HEK293 (cell line): ENCODE data around the gene PIEZO1.

Experiments used
- CTCF ChIA-PET: fragments of 350-600 bp; formaldehyde crosslinking; extraction: SDS; loops from one replicate; lab custom pipeline; 2021; ENCODE audit warnings: antibody characterized with exemption; lab: Yijun Ruan, JAX
- POLR2A ChIA-PET: fragments of 300-600 bp; formaldehyde crosslinking; extraction: SDS; loops from one replicate; lab custom pipeline; 2020; ENCODE audit warnings: antibody characterized with exemption, inconsistent platforms; lab: Yijun Ruan, JAX
- H3K27ac ChIP-seq: fragments of 200-500 bp; sonication (Bioruptor generic); 2 replicates; pipeline ENCODE4 v1.5.1; 2014; ENCODE audit warnings: low read depth, low read length, control low read depth, inconsistent platforms; ENCODE audit errors: extremely low read depth
- H3K36me3 ChIP-seq, 2 experiments: fragments of 200-500 bp in 1 of 2; sonication (Bioruptor generic) in 1 of 2; 1 replicate in 1 of 2; 2 replicates in 1 of 2; pipeline ENCODE4 v1.5.1; 2014 to 2017; ENCODE audit warnings: inconsistent platforms in 2 of 2, low read length in 2 of 2; ENCODE audit not compliant: control insufficient read depth in 2 of 2, insufficient read depth in 1 of 2
- H3K4me1 ChIP-seq: fragments of 200-500 bp; sonication (Bioruptor generic); 2 replicates; pipeline ENCODE4 v1.5.1; 2014; ENCODE audit warnings: mild to moderate bottlenecking, low read length, inconsistent platforms; ENCODE audit not compliant: control insufficient read depth, insufficient read depth
- H3K4me3 ChIP-seq: 2 replicates; pipeline ENCODE4 v1.5.1; 2011; ENCODE audit warnings: low read depth, mild to moderate bottlenecking, control low read depth, low read length, moderate library complexity
- H3K9me3 ChIP-seq: fragments of 200-500 bp; sonication (Bioruptor generic); 2 replicates; pipeline ENCODE4 v1.5.1; 2014; ENCODE audit warnings: low read depth, low read length, inconsistent platforms; ENCODE audit not compliant: control insufficient read depth, insufficient read depth
- BCL11B ChIP-seq: fragments of 450-650 bp; formaldehyde crosslinking; IDR thresholded peaks from 2 replicates; pipeline ENCODE4 v1.5.1; 2016; ENCODE audit warnings: low read depth, missing biosample characterization, missing genetic modification characterization
- EGR2 ChIP-seq: fragments of 450-650 bp; formaldehyde crosslinking; IDR thresholded peaks from 2 replicates; pipeline ENCODE4 v1.5.1; 2016; ENCODE audit warnings: low read depth, missing biosample characterization, missing genetic modification characterization
- GLIS1 ChIP-seq: fragments of 450-650 bp; formaldehyde crosslinking; IDR thresholded peaks from 2 replicates; pipeline ENCODE4 v1.5.1; 2016; ENCODE audit warnings: missing biosample characterization, missing genetic modification characterization
- KLF8 ChIP-seq: fragments of 450-650 bp; formaldehyde crosslinking; IDR thresholded peaks from 2 replicates; pipeline ENCODE4 v1.5.1; 2016; ENCODE audit warnings: missing biosample characterization, missing genetic modification characterization
- MYNN ChIP-seq: fragments of 450-650 bp; formaldehyde crosslinking; IDR thresholded peaks from 2 replicates; pipeline ENCODE4 v1.5.1; 2016; ENCODE audit warnings: missing biosample characterization, missing genetic modification characterization, borderline replicate concordance
- SP7 ChIP-seq: fragments of 450-650 bp; formaldehyde crosslinking; IDR thresholded peaks from 2 replicates; pipeline ENCODE4 v1.5.1; 2016; ENCODE audit warnings: missing biosample characterization, missing genetic modification characterization
- ZBTB21 ChIP-seq: fragments of 450-650 bp; formaldehyde crosslinking; IDR thresholded peaks from 2 replicates; pipeline ENCODE4 v1.5.1; 2017; ENCODE audit warnings: missing biosample characterization, missing genetic modification characterization
- ZBTB8A ChIP-seq: fragments of 450-650 bp; formaldehyde crosslinking; IDR thresholded peaks from 2 replicates; pipeline ENCODE4 v1.5.1; 2016; ENCODE audit warnings: missing biosample characterization, missing genetic modification characterization
- ZIC2 ChIP-seq: fragments of 450-650 bp; formaldehyde crosslinking; IDR thresholded peaks from 2 replicates; pipeline ENCODE4 v1.5.1; 2016; ENCODE audit warnings: missing biosample characterization, missing genetic modification characterization
- ZNF132 ChIP-seq: fragments of 450-650 bp; formaldehyde crosslinking; IDR thresholded peaks from 2 replicates; pipeline ENCODE4 v1.5.1; 2017; ENCODE audit warnings: missing biosample characterization, missing genetic modification characterization, borderline replicate concordance
- ZNF202 ChIP-seq: fragments of 450-650 bp; formaldehyde crosslinking; IDR thresholded peaks from 2 replicates; pipeline ENCODE4 v1.5.1; 2016; ENCODE audit warnings: missing biosample characterization, missing genetic modification characterization, borderline replicate concordance
- ZNF335 ChIP-seq: fragments of 450-650 bp; formaldehyde crosslinking; conservative IDR thresholded peaks from 2 replicates; pipeline ENCODE4 v1.5.1; 2016; ENCODE audit warnings: missing biosample characterization, missing genetic modification characterization
- ZNF341 ChIP-seq: fragments of 450-650 bp; formaldehyde crosslinking; IDR thresholded peaks from 2 replicates; pipeline ENCODE4; 2016; ENCODE audit warnings: low read depth, missing biosample characterization, missing genetic modification characterization
- ZNF37A ChIP-seq: fragments of 450-650 bp; IDR thresholded peaks from 2 replicates; pipeline ENCODE4 v1.5.1; 2018; ENCODE audit warnings: missing biosample characterization, missing genetic modification characterization
- ZNF423 ChIP-seq: fragments of 450-650 bp; formaldehyde crosslinking; IDR thresholded peaks from 2 replicates; pipeline ENCODE4 v1.5.1; 2016; ENCODE audit warnings: missing biosample characterization, missing genetic modification characterization
- ZNF426 ChIP-seq: fragments of 450-650 bp; formaldehyde crosslinking; IDR thresholded peaks from 2 replicates; pipeline ENCODE4 v1.5.1; 2017; ENCODE audit warnings: missing biosample characterization, missing genetic modification characterization, mild to moderate bottlenecking, inconsistent platforms, moderate library complexity
- ZNF473 ChIP-seq: fragments of 450-650 bp; formaldehyde crosslinking; IDR thresholded peaks from 2 replicates; pipeline ENCODE4 v1.5.1; 2017; ENCODE audit warnings: missing biosample characterization, missing genetic modification characterization
- ZNF529 ChIP-seq: fragments of 450-650 bp; formaldehyde crosslinking; IDR thresholded peaks from 2 replicates; pipeline ENCODE4 v1.5.1; 2017; ENCODE audit warnings: missing genetic modification characterization, missing biosample characterization; ENCODE audit not compliant: insufficient replicate concordance
- ZNF530 ChIP-seq: fragments of 450-650 bp; formaldehyde crosslinking; IDR thresholded peaks from 2 replicates; pipeline ENCODE4 v1.5.1; 2016; ENCODE audit warnings: low read depth, missing biosample characterization, missing genetic modification characterization
- ZNF555 ChIP-seq: fragments of 450-650 bp; formaldehyde crosslinking; conservative IDR thresholded peaks from 2 replicates; pipeline ENCODE4 v1.5.1; 2017; ENCODE audit warnings: missing biosample characterization, mild to moderate bottlenecking, missing genetic modification characterization, inconsistent platforms
- ZNF560 ChIP-seq: fragments of 450-650 bp; formaldehyde crosslinking; IDR thresholded peaks from 2 replicates; pipeline ENCODE4 v1.5.1; 2017; ENCODE audit warnings: missing biosample characterization, missing genetic modification characterization, borderline replicate concordance
- ZNF585B ChIP-seq: fragments of 450-650 bp; formaldehyde crosslinking; IDR thresholded peaks from 2 replicates; pipeline ENCODE4 v1.5.1; 2016; ENCODE audit warnings: missing biosample characterization, missing genetic modification characterization
- ZNF623 ChIP-seq: fragments of 450-650 bp; formaldehyde crosslinking; IDR thresholded peaks from 2 replicates; pipeline ENCODE4 v1.5.1; 2016; ENCODE audit warnings: missing biosample characterization, missing genetic modification characterization
- ZNF660 ChIP-seq: fragments of 450-650 bp; IDR thresholded peaks from 2 replicates; pipeline ENCODE4 v1.5.1; 2018; ENCODE audit warnings: missing biosample characterization, mild to moderate bottlenecking, missing genetic modification characterization
- TF ChIP-seq, protein P1 (sequence below): fragments of 450-650 bp; formaldehyde crosslinking; IDR thresholded peaks from 2 replicates; pipeline ENCODE4 v1.5.1; 2016; ENCODE audit warnings: missing biosample characterization, missing genetic modification characterization
- TF ChIP-seq, protein P2 (sequence below): fragments of 450-650 bp; formaldehyde crosslinking; IDR thresholded peaks from 2 replicates; pipeline ENCODE4 v1.5.1; 2017; ENCODE audit warnings: missing biosample characterization, missing genetic modification characterization
- TF ChIP-seq, protein P3 (sequence below): fragments of 450-650 bp; formaldehyde crosslinking; conservative IDR thresholded peaks from 2 replicates; pipeline ENCODE4 v1.5.1; 2016; ENCODE audit warnings: low read depth, missing biosample characterization, missing genetic modification characterization

PIEZO1 gene

DNA sequence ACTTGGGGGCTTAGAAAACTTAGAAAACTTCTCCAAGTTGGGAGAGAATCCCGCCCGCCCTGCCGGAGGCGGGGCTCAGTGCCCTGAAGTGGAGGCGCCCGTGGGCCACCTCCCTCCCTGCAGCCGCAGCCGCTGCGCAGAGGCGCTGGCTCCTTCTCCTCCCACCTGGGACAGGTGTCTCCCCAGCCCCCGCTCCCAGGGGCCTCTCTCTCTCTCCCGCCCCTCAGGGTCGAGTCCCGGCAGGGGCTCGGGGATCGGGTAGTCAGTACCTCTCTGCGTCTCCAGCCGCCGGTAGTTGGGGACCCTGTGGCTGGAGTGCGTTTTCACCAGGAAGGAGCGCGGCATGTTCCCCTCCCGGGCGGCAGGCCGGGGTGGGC lies 99.0 kb downstream of the PIEZO1 start (continued):
- TF ChIP-seq, protein P1, sequence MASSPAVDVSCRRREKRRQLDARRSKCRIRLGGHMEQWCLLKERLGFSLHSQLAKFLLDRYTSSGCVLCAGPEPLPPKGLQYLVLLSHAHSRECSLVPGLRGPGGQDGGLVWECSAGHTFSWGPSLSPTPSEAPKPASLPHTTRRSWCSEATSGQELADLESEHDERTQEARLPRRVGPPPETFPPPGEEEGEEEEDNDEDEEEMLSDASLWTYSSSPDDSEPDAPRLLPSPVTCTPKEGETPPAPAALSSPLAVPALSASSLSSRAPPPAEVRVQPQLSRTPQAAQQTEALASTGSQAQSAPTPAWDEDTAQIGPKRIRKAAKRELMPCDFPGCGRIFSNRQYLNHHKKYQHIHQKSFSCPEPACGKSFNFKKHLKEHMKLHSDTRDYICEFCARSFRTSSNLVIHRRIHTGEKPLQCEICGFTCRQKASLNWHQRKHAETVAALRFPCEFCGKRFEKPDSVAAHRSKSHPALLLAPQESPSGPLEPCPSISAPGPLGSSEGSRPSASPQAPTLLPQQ (tag by site-specific recombination) = 0 out of 2 replicates have a peak, but pooled peaks have one; percentile 14
- no peak for TF ChIP-seq ZNF426
- TF ChIP-seq ZBTB8A (tag by site-specific recombination) = peak; percentile 78
- no peak for TF ChIP-seq ZNF529
- no peak for TF ChIP-seq ZNF585B (tag by site-specific recombination)
- peak; percentile 34; the same call in 1 of the 2 replicates for TF ChIP-seq GLIS1 (tag by site-specific recombination)
- TF ChIP-seq ZNF37A (tag by site-specific recombination) = no peak
- peak; percentile 56; the same call in 1 of the 2 replicates for TF ChIP-seq ZIC2 (tag by site-specific recombination)
- TF ChIP-seq ZNF202 (tag by site-specific recombination) = no peak
- peak; percentile 67 for TF ChIP-seq ZNF335 (tag by site-specific recombination)
- TF ChIP-seq BCL11B (tag by site-specific recombination) = no peak

DNA sequence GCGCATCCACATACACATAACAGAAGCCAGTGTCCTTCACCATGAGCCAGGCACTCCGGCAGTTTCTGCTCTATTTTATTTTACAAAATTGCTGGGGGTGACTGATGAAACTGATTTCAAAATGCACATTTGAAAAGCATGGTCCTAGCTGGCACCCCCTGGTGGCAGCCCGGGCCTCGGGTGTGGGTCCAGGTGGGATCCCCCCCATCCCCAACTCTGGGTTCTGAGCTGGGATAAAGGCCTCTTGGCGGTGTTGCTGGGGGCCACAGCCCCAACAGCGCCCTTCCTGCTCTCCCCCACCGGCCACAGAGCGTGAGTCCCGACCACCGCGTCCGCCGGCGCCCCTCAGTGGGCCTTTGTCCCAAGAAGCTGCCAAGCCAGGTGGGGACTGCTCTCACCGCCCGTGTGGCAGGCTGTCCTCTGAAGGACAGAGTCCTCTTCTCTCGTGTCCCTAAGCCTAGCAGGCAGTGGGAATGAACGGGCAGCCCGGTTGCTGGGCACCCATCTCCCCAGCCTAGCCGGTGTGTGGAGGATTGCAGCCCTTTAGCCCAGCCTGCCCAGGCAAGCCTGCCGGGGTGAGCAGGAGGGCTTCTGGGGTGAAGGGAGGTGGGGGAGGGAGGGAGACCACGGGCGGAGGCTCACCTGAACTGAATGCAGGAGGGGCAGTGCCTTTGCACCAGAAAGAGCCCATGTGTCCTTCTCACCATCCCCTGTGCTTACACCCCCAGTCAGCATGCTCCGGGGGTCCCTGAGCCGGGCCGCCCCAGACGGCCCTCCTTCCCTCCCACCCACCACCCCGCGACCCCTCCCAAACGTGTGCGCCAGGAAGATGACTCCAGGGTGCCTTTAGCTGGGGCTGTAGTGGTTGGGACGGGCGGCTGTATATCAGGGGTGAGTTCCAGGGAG lies 99.6 kb downstream of the PIEZO1 start:
- Histone ChIP-seq H3K4me1 (peaks cover 9% of the 10 kb centered on the region; the same call in 1 of the 2 replicates), H3K9me3 (no peaks in the 10 kb centered on the region), H3K27ac (no peak overlapping the region), H3K36me3 (no peaks in the 10 kb centered on the region), H3K4me3 (no peak overlapping the region; the same call in 1 of the 2 replicates)
- ChIA-PET POLR2A (no interaction called here), CTCF (interaction anchor here (0.7 to 1.4 kb wide), 5 partner anchors 13 to 312 kb away, joined by 3 to 4 read pairs (median 3); no protein-coding TSS in a partner anchor)
- TF ChIP-seq ZNF341 (tag by site-specific recombination) = no peak
- no peak for TF ChIP-seq ZNF473
- 0 out of 2 replicates have a peak, but pooled peaks have one; percentile 16 for TF ChIP-seq ZNF335 (tag by site-specific recombination)
- TF ChIP-seq ZNF623 = no peak
- TF ChIP-seq ZNF660 (tag by site-specific recombination) = 0 out of 2 replicates have a peak, but pooled peaks have one; percentile 26
- no peak for TF ChIP-seq ZNF530 (tag by site-specific recombination)
- no peak for TF ChIP-seq ZNF423 (tag by site-specific recombination)
- TF ChIP-seq, protein P2, sequence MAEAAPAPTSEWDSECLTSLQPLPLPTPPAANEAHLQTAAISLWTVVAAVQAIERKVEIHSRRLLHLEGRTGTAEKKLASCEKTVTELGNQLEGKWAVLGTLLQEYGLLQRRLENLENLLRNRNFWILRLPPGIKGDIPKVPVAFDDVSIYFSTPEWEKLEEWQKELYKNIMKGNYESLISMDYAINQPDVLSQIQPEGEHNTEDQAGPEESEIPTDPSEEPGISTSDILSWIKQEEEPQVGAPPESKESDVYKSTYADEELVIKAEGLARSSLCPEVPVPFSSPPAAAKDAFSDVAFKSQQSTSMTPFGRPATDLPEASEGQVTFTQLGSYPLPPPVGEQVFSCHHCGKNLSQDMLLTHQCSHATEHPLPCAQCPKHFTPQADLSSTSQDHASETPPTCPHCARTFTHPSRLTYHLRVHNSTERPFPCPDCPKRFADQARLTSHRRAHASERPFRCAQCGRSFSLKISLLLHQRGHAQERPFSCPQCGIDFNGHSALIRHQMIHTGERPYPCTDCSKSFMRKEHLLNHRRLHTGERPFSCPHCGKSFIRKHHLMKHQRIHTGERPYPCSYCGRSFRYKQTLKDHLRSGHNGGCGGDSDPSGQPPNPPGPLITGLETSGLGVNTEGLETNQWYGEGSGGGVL = 0 out of 2 replicates have a peak, but pooled peaks have one; percentile 14
- TF ChIP-seq ZBTB21 (tag by site-specific recombination) = no peak
- TF ChIP-seq KLF8 (tag by site-specific recombination) = no peak
- TF ChIP-seq ZNF132 = no peak
- TF ChIP-seq, protein P3, sequence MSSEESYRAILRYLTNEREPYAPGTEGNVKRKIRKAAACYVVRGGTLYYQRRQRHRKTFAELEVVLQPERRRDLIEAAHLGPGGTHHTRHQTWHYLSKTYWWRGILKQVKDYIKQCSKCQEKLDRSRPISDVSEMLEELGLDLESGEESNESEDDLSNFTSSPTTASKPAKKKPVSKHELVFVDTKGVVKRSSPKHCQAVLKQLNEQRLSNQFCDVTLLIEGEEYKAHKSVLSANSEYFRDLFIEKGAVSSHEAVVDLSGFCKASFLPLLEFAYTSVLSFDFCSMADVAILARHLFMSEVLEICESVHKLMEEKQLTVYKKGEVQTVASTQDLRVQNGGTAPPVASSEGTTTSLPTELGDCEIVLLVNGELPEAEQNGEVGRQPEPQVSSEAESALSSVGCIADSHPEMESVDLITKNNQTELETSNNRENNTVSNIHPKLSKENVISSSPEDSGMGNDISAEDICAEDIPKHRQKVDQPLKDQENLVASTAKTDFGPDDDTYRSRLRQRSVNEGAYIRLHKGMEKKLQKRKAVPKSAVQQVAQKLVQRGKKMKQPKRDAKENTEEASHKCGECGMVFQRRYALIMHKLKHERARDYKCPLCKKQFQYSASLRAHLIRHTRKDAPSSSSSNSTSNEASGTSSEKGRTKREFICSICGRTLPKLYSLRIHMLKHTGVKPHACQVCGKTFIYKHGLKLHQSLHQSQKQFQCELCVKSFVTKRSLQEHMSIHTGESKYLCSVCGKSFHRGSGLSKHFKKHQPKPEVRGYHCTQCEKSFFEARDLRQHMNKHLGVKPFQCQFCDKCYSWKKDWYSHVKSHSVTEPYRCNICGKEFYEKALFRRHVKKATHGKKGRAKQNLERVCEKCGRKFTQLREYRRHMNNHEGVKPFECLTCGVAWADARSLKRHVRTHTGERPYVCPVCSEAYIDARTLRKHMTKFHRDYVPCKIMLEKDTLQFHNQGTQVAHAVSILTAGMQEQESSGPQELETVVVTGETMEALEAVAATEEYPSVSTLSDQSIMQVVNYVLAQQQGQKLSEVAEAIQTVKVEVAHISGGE (tag by site-specific recombination) = no peak
- TF ChIP-seq ZNF560 (tag by site-specific recombination) = no peak
- TF ChIP-seq MYNN (tag by site-specific recombination) = no peak
- no peak for TF ChIP-seq SP7 (tag by site-specific recombination)
- TF ChIP-seq ZNF555 (tag by site-specific recombination) = no peak
- no peak for TF ChIP-seq EGR2 (tag by site-specific recombination)
